PC-9 (cell line): ENCODE results near the gene GNLY. TPM values are rescaled to one million over a fixed set of nuclear protein-coding genes. Genes with fewer than 3 reads are reported as not detected.

Experiments
- BruUV-seq: library from RNA; stranded (reverse); fragments of 400-500 nt; replicated peaks from 2 replicates; lab custom pipeline; 2021; lab: Mats Ljungman, UMichigan
- CTCF ChIA-PET: fragments of 300-600 bp; sonication (Branson Sonifier 250); formaldehyde crosslinking; loops from one replicate; lab custom pipeline; 2022; ENCODE audit warnings: antibody characterized with exemption; lab: Charles Lee
- POLR2A ChIA-PET: fragments of 300-600 bp; sonication (Branson Sonifier 250); formaldehyde crosslinking; loops from one replicate; lab custom pipeline; 2022; ENCODE audit warnings: antibody characterized with exemption; ENCODE audit not compliant: unreplicated experiment; lab: Charles Lee
- DNase-seq, 2 experiments: peaks; one replicate each; pipeline versions ENCODE4 v3.0.0 to v3.0.0-alpha.2; 2015 to 2022; ENCODE audit warnings: mixed read lengths in 1 of 2
- H2AFZ ChIP-seq: fragments of 200-600 bp; sonication (generic); 2 replicates; pipeline ENCODE4 v1.8.1; 2017; ENCODE audit warnings: antibody characterized with exemption
- H3F3A ChIP-seq: fragments of 200-600 bp; sonication (generic); 2 replicates; pipeline ENCODE4 v1.8.1; 2017; ENCODE audit warnings: antibody characterized with exemption, mild to moderate bottlenecking, low read depth; ENCODE audit not compliant: insufficient read depth
- H3K27ac ChIP-seq: fragments of 200-600 bp; sonication (generic); 2 replicates; pipeline ENCODE4 v1.6.1; 2016; ENCODE audit warnings: mixed run types
- H3K27me3 ChIP-seq: fragments of 200-600 bp; sonication (generic); 2 replicates; pipeline ENCODE4 v1.6.1; 2016; ENCODE audit warnings: low read depth, mixed run types; ENCODE audit not compliant: insufficient read depth
- H3K36me3 ChIP-seq: fragments of 200-600 bp; sonication (generic); 2 replicates; pipeline ENCODE4 v1.6.1; 2016; ENCODE audit warnings: low read depth, mixed run types
- H3K4me1 ChIP-seq: fragments of 200-600 bp; sonication (generic); replicated peaks from 2 replicates; pipeline ENCODE4 v1.6.1; 2016; ENCODE audit warnings: mixed run types; ENCODE audit not compliant: insufficient read depth
- H3K4me2 ChIP-seq: fragments of 200-600 bp; sonication (generic); 2 replicates; pipeline ENCODE4 v1.6.1; 2017; ENCODE audit warnings: mixed run types
- H3K4me3 ChIP-seq: fragments of 200-600 bp; sonication (generic); 2 replicates; pipeline ENCODE4 v1.6.1; 2016; ENCODE audit warnings: mixed run types
- H3K79me2 ChIP-seq: fragments of 200-600 bp; sonication (generic); 2 replicates; pipeline ENCODE4 v1.6.1; 2017; ENCODE audit warnings: low read depth, mixed run types
- H3K9me2 ChIP-seq: fragments of 200-600 bp; sonication (generic); 2 replicates; pipeline ENCODE4 v1.8.1; 2017; ENCODE audit warnings: mild to moderate bottlenecking; ENCODE audit not compliant: insufficient read depth
- H3K9me3 ChIP-seq: fragments of 200-600 bp; sonication (generic); 2 replicates; pipeline ENCODE4 v1.8.1; 2016; ENCODE audit warnings: low read depth; ENCODE audit not compliant: insufficient read depth
- H4K20me1 ChIP-seq: fragments of 200-600 bp; sonication (generic); 2 replicates; pipeline ENCODE4 v1.8.1; 2017; ENCODE audit not compliant: insufficient read depth
- EZH2 ChIP-seq: fragments of 200-600 bp; sonication (generic); IDR thresholded peaks from 2 replicates; pipeline ENCODE4 v1.8.0; 2017; ENCODE audit warnings: antibody characterized with exemption, low read depth
- intact Hi-C: fragments of 100-400 bp; cut with micrococcal nuclease; formaldehyde crosslinking; loops from one replicate; pipeline ENCODE4 v1.10.0; 2022; ENCODE audit not compliant: unreplicated experiment
- total RNA-seq: library from RNA; stranded (reverse); gene quantifications from 2 replicates; pipeline ENCODE4 v1.2.3, GENCODE V29; 2021
- TF ChIP-seq, protein P1 (sequence below): fragments of 200-600 bp; sonication (generic); conservative IDR thresholded peaks from 2 replicates; pipeline ENCODE4 v1.6.1; 2017; ENCODE audit warnings: mixed run types, antibody characterized with exemption, mild to moderate bottlenecking, moderate library complexity

The GNLY gene
- total RNA-seq, 1 experiment from 2014 or later = not detected

- no peak for DNase-seq
- Histone ChIP-seq H3K9me3 (no peaks in the 10 kb centered on the region), H3K9me2 (no peaks in the 10 kb centered on the region), H3K27me3 (no peaks in the 10 kb centered on the region), H3K4me2 (no peak overlapping the region), H3K36me3 (no peaks in the 10 kb centered on the region), H2AFZ (no peak overlapping the region), H4K20me1 (no peaks in the 10 kb centered on the region), H3K4me3 (no peak overlapping the region), H3K79me2 (no peaks in the 10 kb centered on the region), H3K27ac (no peak overlapping the region), H3K4me1 (peaks cover 5% of the 10 kb centered on the region), H3F3A (peaks cover 10% of the 10 kb centered on the region; the same call in 1 of the 2 replicates)
- CTCF ChIA-PET = interaction anchor here (0.6 kb wide), 1 partner anchor 14 kb away, joined by 3 read pairs; no protein-coding TSS in a partner anchor
- POLR2A ChIA-PET = no interaction called here
- no TSS peak for BruUV-seq
- TF ChIP-seq, protein P1, sequence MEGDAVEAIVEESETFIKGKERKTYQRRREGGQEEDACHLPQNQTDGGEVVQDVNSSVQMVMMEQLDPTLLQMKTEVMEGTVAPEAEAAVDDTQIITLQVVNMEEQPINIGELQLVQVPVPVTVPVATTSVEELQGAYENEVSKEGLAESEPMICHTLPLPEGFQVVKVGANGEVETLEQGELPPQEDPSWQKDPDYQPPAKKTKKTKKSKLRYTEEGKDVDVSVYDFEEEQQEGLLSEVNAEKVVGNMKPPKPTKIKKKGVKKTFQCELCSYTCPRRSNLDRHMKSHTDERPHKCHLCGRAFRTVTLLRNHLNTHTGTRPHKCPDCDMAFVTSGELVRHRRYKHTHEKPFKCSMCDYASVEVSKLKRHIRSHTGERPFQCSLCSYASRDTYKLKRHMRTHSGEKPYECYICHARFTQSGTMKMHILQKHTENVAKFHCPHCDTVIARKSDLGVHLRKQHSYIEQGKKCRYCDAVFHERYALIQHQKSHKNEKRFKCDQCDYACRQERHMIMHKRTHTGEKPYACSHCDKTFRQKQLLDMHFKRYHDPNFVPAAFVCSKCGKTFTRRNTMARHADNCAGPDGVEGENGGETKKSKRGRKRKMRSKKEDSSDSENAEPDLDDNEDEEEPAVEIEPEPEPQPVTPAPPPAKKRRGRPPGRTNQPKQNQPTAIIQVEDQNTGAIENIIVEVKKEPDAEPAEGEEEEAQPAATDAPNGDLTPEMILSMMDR = no peak
- TF ChIP-seq EZH2 = no peak
- intact Hi-C loops = no loop called here
These were observed 20.3 kb upstream of the GNLY start for GRCh38 chr2:85673716-85674375.

- intact Hi-C loops = no loop called here
- no peak overlapping the region for H3K4me3 ChIP-seq
- DNase-seq = no peak
- POLR2A ChIA-PET = no interaction called here
- peaks cover 8% of the 10 kb centered on the region; the same call in 1 of the 2 replicates for H3K4me1 ChIP-seq
- H3K27ac ChIP-seq = no peak overlapping the region
- no peaks in the 10 kb centered on the region for H4K20me1 ChIP-seq
- no peaks in the 10 kb centered on the region for H3K9me2 ChIP-seq
- CTCF ChIA-PET = no interaction called here
- no peaks in the 10 kb centered on the region for H3K9me3 ChIP-seq
- no peak overlapping the region for H2AFZ ChIP-seq
- 0 out of 2 replicates have a peak, but pooled peaks cover 5% of the 10 kb centered on the region for H3F3A ChIP-seq
- no TSS peak for BruUV-seq
- no peaks in the 10 kb centered on the region for H3K27me3 ChIP-seq
- H3K36me3 ChIP-seq = no peaks in the 10 kb centered on the region
- no peaks in the 10 kb centered on the region for H3K79me2 ChIP-seq
- no peak overlapping the region for H3K4me2 ChIP-seq
- TF ChIP-seq, protein P1 = no peak
- TF ChIP-seq EZH2 = no peak
These were observed 19.7 kb upstream of the GNLY start for GRCh38 chr2:85674417-85674816.

- no peak for TF ChIP-seq EZH2
- Histone ChIP-seq H3K36me3 (no peaks in the 10 kb centered on the region), H3K4me1 (peaks cover 17% of the 10 kb centered on the region), H3K27ac (no peak overlapping the region), H3K4me2 (no peak overlapping the region), H3K9me3 (no peaks in the 10 kb centered on the region), H3K4me3 (no peak overlapping the region), H4K20me1 (no peaks in the 10 kb centered on the region), H3F3A (peaks cover 14% of the 10 kb centered on the region), H3K9me2 (no peaks in the 10 kb centered on the region), H2AFZ (no peak overlapping the region), H3K79me2 (no peaks in the 10 kb centered on the region), H3K27me3 (no peaks in the 10 kb centered on the region)
- BruUV-seq = no TSS peak
- no peak for DNase-seq
- CTCF ChIA-PET = interaction anchor here (0.6 to 0.7 kb wide), 3 partner anchors 74 to 164 kb away, joined by 3 to 7 read pairs (median 6); no protein-coding TSS in a partner anchor
- POLR2A ChIA-PET = no interaction called here
- intact Hi-C loops = loop anchor here (5.0 kb wide), 1 partner anchor 52 kb away; no protein-coding TSS in a partner anchor
These were observed 18.7 kb upstream of the GNLY start for GRCh38 chr2:85675427-85675826.
